HUES48 (cell line): Measurements from ENCODE around the gene CLTCL1.
A peak's percentile ranks its signal among the peaks of the same experiment; 100 is the strongest.
"Not testable (repeated sequence)": the region's sequence is repeated elsewhere in the genome, so short reads cannot be mapped to it uniquely, and the experiment has no call there.

Experiments
- H3K27ac ChIP-seq: one replicate; pipeline ENCODE4 v1.7.0; 2013; ENCODE audit warnings: low read depth, low read length, inconsistent platforms
- H3K27me3 ChIP-seq: 2 replicates; pipeline ENCODE4 v1.6.1; 2013; ENCODE audit warnings: mild to moderate bottlenecking, low read length; ENCODE audit not compliant: control insufficient read depth, insufficient read depth
- H3K36me3 ChIP-seq: 2 replicates; pipeline ENCODE4 v1.6.1; 2013; ENCODE audit warnings: low read length; ENCODE audit not compliant: control insufficient read depth, insufficient read depth
- H3K4me1 ChIP-seq: 2 replicates; pipeline ENCODE4 v1.6.1; 2013; ENCODE audit warnings: mild to moderate bottlenecking, low read length; ENCODE audit not compliant: control insufficient read depth, insufficient read depth
- H3K4me3 ChIP-seq: 2 replicates; pipeline ENCODE4 v1.5.1; 2013; ENCODE audit warnings: mild to moderate bottlenecking, low read depth, low read length
- H3K9ac ChIP-seq: 2 replicates; pipeline ENCODE4 v1.6.1; 2013; ENCODE audit warnings: mild to moderate bottlenecking, low read depth, low read length, moderate library complexity
- H3K9me3 ChIP-seq: 2 replicates; pipeline ENCODE4 v1.6.1; 2013; ENCODE audit warnings: low read length; ENCODE audit not compliant: control insufficient read depth, insufficient read depth

CLTCL1 gene

GRCh38 chr22:19290400-19291217, 910 bp downstream of the CLTCL1 start:
- H3K4me1 ChIP-seq = peaks cover 50% of the 10 kb centered on the region
- H3K27ac ChIP-seq = no peak overlapping the region
- peaks cover 17% of the 10 kb centered on the region for H3K27me3 ChIP-seq
- H3K9ac ChIP-seq = no peak overlapping the region
- peak overlapping the region; percentile 74 for H3K4me3 ChIP-seq
- H3K9me3 ChIP-seq = no peaks in the 10 kb centered on the region
- no peaks in the 10 kb centered on the region for H3K36me3 ChIP-seq

GRCh38 chr22:19289475-19290161, 1.9 kb downstream of the CLTCL1 start:
- H3K9ac ChIP-seq = no peak overlapping the region
- H3K4me3 ChIP-seq = no peak overlapping the region
- H3K9me3 ChIP-seq = no peaks in the 10 kb centered on the region
- peaks cover 17% of the 10 kb centered on the region for H3K27me3 ChIP-seq
- H3K4me1 ChIP-seq = peaks cover 55% of the 10 kb centered on the region
- H3K36me3 ChIP-seq = no peaks in the 10 kb centered on the region
- H3K27ac ChIP-seq = no peak overlapping the region

- Histone ChIP-seq H3K36me3 (no peaks in the 10 kb centered on the region), H3K9me3 (no peaks in the 10 kb centered on the region), H3K4me1 (peaks cover 55% of the 10 kb centered on the region), H3K27me3 (peaks cover 17% of the 10 kb centered on the region), H3K27ac (peak overlapping the region; percentile 31), H3K4me3 (no peak overlapping the region), H3K9ac (no peak overlapping the region)
These were observed 3.6 kb downstream of the CLTCL1 start for GRCh38 chr22:19287889-19288288.

GRCh38 chr22:19287076-19287707, 4.3 kb downstream of the CLTCL1 start:
- H3K9ac ChIP-seq = no peak overlapping the region
- peak overlapping the region; percentile 93 for H3K27ac ChIP-seq

GRCh38 chr22:19285831-19286230, 5.7 kb downstream of the CLTCL1 start:
- H3K9ac ChIP-seq = peak overlapping the region; percentile 1; the same call in 1 of the 2 replicates
- no peaks in the 10 kb centered on the region for H3K36me3 ChIP-seq
- no peaks in the 10 kb centered on the region for H3K9me3 ChIP-seq
- peak overlapping the region; percentile 8; the same call in 1 of the 2 replicates for H3K4me3 ChIP-seq
- peaks cover 48% of the 10 kb centered on the region for H3K4me1 ChIP-seq
- peak overlapping the region; percentile 93 for H3K27ac ChIP-seq
- H3K27me3 ChIP-seq = peaks cover 14% of the 10 kb centered on the region

More at GRCh38 chr22:19287076-19287707, 4.3 kb downstream of the CLTCL1 start:
- Histone ChIP-seq H3K36me3 (no peaks in the 10 kb centered on the region), H3K27me3 (peaks cover 17% of the 10 kb centered on the region), H3K4me3 (no peak overlapping the region), H3K4me1 (peaks cover 50% of the 10 kb centered on the region), H3K9me3 (no peaks in the 10 kb centered on the region)

- not testable (repeated sequence) for H3K27me3 ChIP-seq, H3K36me3 ChIP-seq, H3K4me3 ChIP-seq, H3K27ac ChIP-seq, H3K9ac ChIP-seq, H3K9me3 ChIP-seq, H3K4me1 ChIP-seq
These were observed 12.4 kb downstream of the CLTCL1 start for GRCh38 chr22:19279143-19279542.

- no peaks in the 10 kb centered on the region for H3K9me3 ChIP-seq
- peaks cover 12% of the 10 kb centered on the region; the same call in 1 of the 2 replicates for H3K36me3 ChIP-seq
- H3K4me1 ChIP-seq = peaks cover 10% of the 10 kb centered on the region
- no peak overlapping the region for H3K4me3 ChIP-seq
- H3K9ac ChIP-seq = no peak overlapping the region
- no peak overlapping the region for H3K27ac ChIP-seq
- no peaks in the 10 kb centered on the region for H3K27me3 ChIP-seq
These were observed 13.7 kb downstream of the CLTCL1 start for GRCh38 chr22:19277785-19278184.

GRCh38 chr22:19275919-19276600, 15.5 kb downstream of the CLTCL1 start:
- H3K4me3 ChIP-seq = no peak overlapping the region
- no peak overlapping the region for H3K27ac ChIP-seq
- H3K36me3 ChIP-seq = peaks cover 12% of the 10 kb centered on the region; the same call in 1 of the 2 replicates
- peaks cover 14% of the 10 kb centered on the region for H3K4me1 ChIP-seq
- H3K27me3 ChIP-seq = no peaks in the 10 kb centered on the region
- no peaks in the 10 kb centered on the region for H3K9me3 ChIP-seq
- H3K9ac ChIP-seq = no peak overlapping the region

GRCh38 chr22:19275513-19275912, 16.0 kb downstream of the CLTCL1 start:
- H3K9ac ChIP-seq = no peak overlapping the region
- H3K36me3 ChIP-seq = peaks cover 12% of the 10 kb centered on the region; the same call in 1 of the 2 replicates
- no peak overlapping the region for H3K27ac ChIP-seq
- H3K4me3 ChIP-seq = no peak overlapping the region
- H3K9me3 ChIP-seq = no peaks in the 10 kb centered on the region
- H3K4me1 ChIP-seq = peaks cover 14% of the 10 kb centered on the region
- H3K27me3 ChIP-seq = no peaks in the 10 kb centered on the region

GRCh38 chr22:19275104-19275503, 16.4 kb downstream of the CLTCL1 start:
- Histone ChIP-seq H3K9ac (no peak overlapping the region), H3K36me3 (peaks cover 12% of the 10 kb centered on the region; the same call in 1 of the 2 replicates), H3K27me3 (no peaks in the 10 kb centered on the region), H3K4me3 (no peak overlapping the region), H3K9me3 (no peaks in the 10 kb centered on the region), H3K27ac (no peak overlapping the region), H3K4me1 (peaks cover 13% of the 10 kb centered on the region)
